GM23338 (cell line): Measurements from ENCODE around the gene TOP2A.

Experiments used
- CREB1 ChIP-seq: fragments of 250-450 bp; sonication (Bioruptor Pico); IDR thresholded peaks from 2 replicates; pipeline ENCODE4 v1.5.0; 2020; ENCODE audit warnings: low read depth, mild to moderate bottlenecking, moderate library complexity
- CTCF ChIP-seq, 2 experiments: fragments of 200-600 bp in 1 of 2; sonication (generic) in 1 of 2; conservative IDR thresholded peaks; 2 replicates each; pipeline versions ENCODE4 v1.5.1 to v1.6.1; 2016 to 2017; ENCODE audit warnings: antibody characterized with exemption in 2 of 2, low read depth in 2 of 2, mild to moderate bottlenecking in 2 of 2, moderate library complexity in 1 of 2
- EZH2 ChIP-seq: fragments of 200-600 bp; sonication (generic); IDR thresholded peaks from one replicate; pipeline ENCODE4 v1.8.0; 2017; ENCODE audit warnings: antibody characterized with exemption, mild to moderate bottlenecking, low read depth; ENCODE audit not compliant: unreplicated experiment
- EZH2phosphoT487 ChIP-seq: fragments of 200-600 bp; sonication (generic); IDR thresholded peaks from one replicate; pipeline ENCODE4 v1.8.1; 2018; ENCODE audit warnings: antibody characterized with exemption; ENCODE audit not compliant: unreplicated experiment
- JUNB ChIP-seq: IDR thresholded peaks from one replicate; pipeline ENCODE4 v1.6.1; 2016; ENCODE audit warnings: antibody characterized with exemption; ENCODE audit not compliant: unreplicated experiment
- NANOG ChIP-seq: IDR thresholded peaks from 2 replicates; pipeline ENCODE4 v1.6.1; 2016; ENCODE audit warnings: antibody characterized with exemption, borderline replicate concordance
- POLR2AphosphoS5 ChIP-seq: IDR thresholded peaks from 2 replicates; pipeline ENCODE4 v1.6.1; 2016; ENCODE audit warnings: antibody characterized with exemption, low read depth
- STAT1 ChIP-seq: IDR thresholded peaks from one replicate; pipeline ENCODE4 v1.6.1; 2016; ENCODE audit warnings: antibody characterized with exemption; ENCODE audit not compliant: unreplicated experiment
- ZNF114 ChIP-seq: fragments of 250-450 bp; sonication (Bioruptor Pico); IDR thresholded peaks from 2 replicates; pipeline ENCODE4 v1.5.0; 2020; ENCODE audit warnings: mild to moderate bottlenecking, moderate library complexity
- TF ChIP-seq, protein P1 (sequence below): IDR thresholded peaks from one replicate; pipeline ENCODE4 v1.6.1; 2018; ENCODE audit warnings: antibody characterized with exemption; ENCODE audit not compliant: unreplicated experiment

DNA sequence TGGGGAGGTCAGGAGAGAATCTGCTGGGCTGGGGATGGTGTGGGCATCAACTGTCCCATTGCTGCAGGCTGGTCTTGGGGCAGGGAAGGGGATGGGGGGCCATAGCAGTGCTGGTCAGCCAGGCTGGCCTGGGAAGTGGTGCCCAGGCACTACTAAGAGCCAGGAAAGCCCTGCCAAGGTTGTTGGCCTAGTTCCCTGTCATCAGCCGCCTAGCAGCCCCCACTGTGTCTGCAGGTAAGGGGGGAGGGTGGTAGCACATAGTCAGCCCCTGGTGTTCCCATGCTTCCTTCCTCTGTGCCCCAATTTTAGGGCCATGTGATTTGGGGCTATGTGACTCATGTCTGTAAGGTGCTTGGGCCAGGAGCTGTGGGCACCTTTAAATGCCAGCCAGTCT is 70.9 kb downstream of the TOP2A start:
- TF ChIP-seq CTCF (conservative IDR thresholded peaks at IDR 0.05; ENCODE audit: low read depth in 2 of 2): no peak
- TF ChIP-seq POLR2AphosphoS5: no peak
- no peak for TF ChIP-seq ZNF114
- no peak for TF ChIP-seq EZH2
- TF ChIP-seq EZH2phosphoT487: no peak
- no peak for TF ChIP-seq CREB1 (CRISPR knock-in tag)
- TF ChIP-seq STAT1: no peak
- TF ChIP-seq NANOG: no peak
- TF ChIP-seq, protein P1, sequence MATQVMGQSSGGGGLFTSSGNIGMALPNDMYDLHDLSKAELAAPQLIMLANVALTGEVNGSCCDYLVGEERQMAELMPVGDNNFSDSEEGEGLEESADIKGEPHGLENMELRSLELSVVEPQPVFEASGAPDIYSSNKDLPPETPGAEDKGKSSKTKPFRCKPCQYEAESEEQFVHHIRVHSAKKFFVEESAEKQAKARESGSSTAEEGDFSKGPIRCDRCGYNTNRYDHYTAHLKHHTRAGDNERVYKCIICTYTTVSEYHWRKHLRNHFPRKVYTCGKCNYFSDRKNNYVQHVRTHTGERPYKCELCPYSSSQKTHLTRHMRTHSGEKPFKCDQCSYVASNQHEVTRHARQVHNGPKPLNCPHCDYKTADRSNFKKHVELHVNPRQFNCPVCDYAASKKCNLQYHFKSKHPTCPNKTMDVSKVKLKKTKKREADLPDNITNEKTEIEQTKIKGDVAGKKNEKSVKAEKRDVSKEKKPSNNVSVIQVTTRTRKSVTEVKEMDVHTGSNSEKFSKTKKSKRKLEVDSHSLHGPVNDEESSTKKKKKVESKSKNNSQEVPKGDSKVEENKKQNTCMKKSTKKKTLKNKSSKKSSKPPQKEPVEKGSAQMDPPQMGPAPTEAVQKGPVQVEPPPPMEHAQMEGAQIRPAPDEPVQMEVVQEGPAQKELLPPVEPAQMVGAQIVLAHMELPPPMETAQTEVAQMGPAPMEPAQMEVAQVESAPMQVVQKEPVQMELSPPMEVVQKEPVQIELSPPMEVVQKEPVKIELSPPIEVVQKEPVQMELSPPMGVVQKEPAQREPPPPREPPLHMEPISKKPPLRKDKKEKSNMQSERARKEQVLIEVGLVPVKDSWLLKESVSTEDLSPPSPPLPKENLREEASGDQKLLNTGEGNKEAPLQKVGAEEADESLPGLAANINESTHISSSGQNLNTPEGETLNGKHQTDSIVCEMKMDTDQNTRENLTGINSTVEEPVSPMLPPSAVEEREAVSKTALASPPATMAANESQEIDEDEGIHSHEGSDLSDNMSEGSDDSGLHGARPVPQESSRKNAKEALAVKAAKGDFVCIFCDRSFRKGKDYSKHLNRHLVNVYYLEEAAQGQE: no peak
- no peak for TF ChIP-seq JUNB
